ENCODE measurements around the gene LRFN2.

GRCh38 chr6:40629463-40629862 is 42.3 kb upstream of the LRFN2 start:
- TF ChIP-seq CTCF (IDR thresholded peaks at IDR 0.05) (no peak), POLR2A (IDR thresholded peaks at IDR 0.05) (no peak)
